ENCODE results near the gene GPR4. TPM values are rescaled to one million over a fixed set of nuclear protein-coding genes. Genes with fewer than 3 reads are reported as not detected.

The GPR4 gene
- polyA plus RNA-seq (2013, experiment 1 of 2) = 0.04 TPM
- 0.06 TPM for polyA plus RNA-seq (2013, experiment 2 of 2)

- no peak within 1 kb of the TSS for H4K8ac ChIP-seq (ENCODE audit: low read depth, low read length)
- peaks cover 0 to 1% of the 10 kb centered on the region in 2 donors for H3K9me3 ChIP-seq (replicated peaks in 1 of 2; ENCODE audit: control insufficient read depth in 2 of 2, insufficient read depth in 1 of 2, low read depth in 1 of 2, low read length in 2 of 2)
- DNase-seq (ENCODE audit: low spot score) = no peak
These were observed at the start of gene GPR4 for GRCh38 chr19:45601524-45602374. TSS of gene GPR4 (minus strand) at chr19:45602212. CDS start at chr19:45591866, 10,346 bp downstream.

GRCh38 chr19:45650722-45651121 is 48.7 kb upstream of the GPR4 start:
- no peaks in the 10 kb centered on the region for H3K27me3 ChIP-seq (ENCODE audit: control insufficient read depth in 3 of 3, insufficient read depth in 3 of 3, low read depth in 1 of 3, low read length in 3 of 3)
- peaks cover 0 to 2% of the 10 kb centered on the region in 2 donors for H3K4me1 ChIP-seq (ENCODE audit: control insufficient read depth in 2 of 2, insufficient read depth in 1 of 2, low read depth in 1 of 2, low read length in 2 of 2)
- no peak overlapping the region for H3K4me2 ChIP-seq (ENCODE audit: insufficient read depth, low read length, poor library complexity, severe bottlenecking)
- H3K36me3 ChIP-seq (replicated peaks in 1 of 2; ENCODE audit: control insufficient read depth in 2 of 2, insufficient read depth in 2 of 2, low read length in 2 of 2) = no peaks in the 10 kb centered on the region
- no peak overlapping the region for H3K27ac ChIP-seq (replicated peaks; ENCODE audit: low read length)
- H3K14ac ChIP-seq (ENCODE audit: low read length) = no peak overlapping the region
- no peak overlapping the region for H3K4me3 ChIP-seq (ENCODE audit: low read length in 2 of 2)
- H4K8ac ChIP-seq (ENCODE audit: low read depth, low read length) = no peak overlapping the region
- no peaks in the 10 kb centered on the region for H3K79me1 ChIP-seq (ENCODE audit: low read depth, low read length)
- no peak overlapping the region for H2AFZ ChIP-seq (ENCODE audit: low read length)
- H2BK12ac ChIP-seq (ENCODE audit: low read length) = no peak overlapping the region
- no peak overlapping the region for H2BK120ac ChIP-seq (ENCODE audit: low read depth, low read length)
- H3K23ac ChIP-seq (ENCODE audit: low read depth, low read length, poor library complexity) = no peak overlapping the region
- no peak overlapping the region for H3K4ac ChIP-seq (ENCODE audit: low read length)
- H3K9me3 ChIP-seq (replicated peaks in 1 of 2; ENCODE audit: control insufficient read depth in 2 of 2, insufficient read depth in 1 of 2, low read depth in 1 of 2, low read length in 2 of 2) = peaks cover 0 to 3% of the 10 kb centered on the region in 2 donors
- no peak overlapping the region for H3K9ac ChIP-seq (ENCODE audit: low read depth, low read length, poor library complexity)
- DNase-seq (ENCODE audit: low spot score) = no peak
- no peak overlapping the region for H4K91ac ChIP-seq (ENCODE audit: low read depth, low read length, poor library complexity)
- H3K18ac ChIP-seq (ENCODE audit: low read length) = no peak overlapping the region
- H2AK5ac ChIP-seq (ENCODE audit: low read depth, low read length) = no peak overlapping the region
- no peak overlapping the region for H2BK15ac ChIP-seq (ENCODE audit: low read length)
- H2BK5ac ChIP-seq (ENCODE audit: low read length) = no peak overlapping the region
- no CpG with 5 or more reads among the region's 3 CpGs for WGBS, 2 donors (ENCODE audit: extremely low coverage in 2 of 2, insufficient read length in 2 of 2, insufficient replicate concordance in 1 of 2)

More at GRCh38 chr19:45601524-45602374, at the start of gene GPR4:
- no peak within 1 kb of the TSS for H2BK5ac ChIP-seq (ENCODE audit: low read length)
- H3K4me1 ChIP-seq (ENCODE audit: control insufficient read depth in 2 of 2, insufficient read depth in 1 of 2, low read depth in 1 of 2, low read length in 2 of 2) = peaks cover 0 to 12% of the 10 kb centered on the region in 2 donors
- H2BK15ac ChIP-seq (ENCODE audit: low read length) = peak within 1 kb of the TSS; percentile 37
- peak within 1 kb of the TSS in 1 of 2 donors; percentile 50 for H3K4me3 ChIP-seq (ENCODE audit: low read length in 2 of 2)
- peak within 1 kb of the TSS; percentile 80 for H3K18ac ChIP-seq (ENCODE audit: low read length)
- no CpG with 5 or more reads among the region's 52 CpGs for WGBS, 2 donors (ENCODE audit: extremely low coverage in 2 of 2, insufficient read length in 2 of 2, insufficient replicate concordance in 1 of 2)
- peak within 1 kb of the TSS; percentile 18 for H3K4me2 ChIP-seq (ENCODE audit: insufficient read depth, low read length, poor library complexity, severe bottlenecking)
- peak within 1 kb of the TSS; percentile 47 for H2AFZ ChIP-seq (ENCODE audit: low read length)
- peaks cover 32 to 65% (median 60%) of the 10 kb centered on the region in 3 experiments for H3K27me3 ChIP-seq (ENCODE audit: control insufficient read depth in 3 of 3, insufficient read depth in 3 of 3, low read depth in 1 of 3, low read length in 3 of 3)
- H4K91ac ChIP-seq (ENCODE audit: low read depth, low read length, poor library complexity) = no peak within 1 kb of the TSS
- no peak within 1 kb of the TSS for H3K27ac ChIP-seq (replicated peaks; ENCODE audit: low read length)
- H3K14ac ChIP-seq (ENCODE audit: low read length) = no peak within 1 kb of the TSS
- no peak within 1 kb of the TSS for H3K9ac ChIP-seq (ENCODE audit: low read depth, low read length, poor library complexity)
- H2BK12ac ChIP-seq (ENCODE audit: low read length) = no peak within 1 kb of the TSS
- H3K36me3 ChIP-seq (replicated peaks in 1 of 2; ENCODE audit: control insufficient read depth in 2 of 2, insufficient read depth in 2 of 2, low read length in 2 of 2) = no peaks in the 10 kb centered on the region
- no peaks in the 10 kb centered on the region for H3K79me1 ChIP-seq (ENCODE audit: low read depth, low read length)
- no peak within 1 kb of the TSS for H2AK5ac ChIP-seq (ENCODE audit: low read depth, low read length)
- peak within 1 kb of the TSS; percentile 73 for H3K23ac ChIP-seq (ENCODE audit: low read depth, low read length, poor library complexity)
- H3K4ac ChIP-seq (ENCODE audit: low read length) = no peak within 1 kb of the TSS
- no peak within 1 kb of the TSS for H2BK120ac ChIP-seq (ENCODE audit: low read depth, low read length)

GRCh38 chr19:45646345-45646698 is 44.3 kb upstream of the GPR4 start:
- no peaks in the 10 kb centered on the region for H3K9me3 ChIP-seq (replicated peaks in 1 of 2; ENCODE audit: control insufficient read depth in 2 of 2, insufficient read depth in 1 of 2, low read depth in 1 of 2, low read length in 2 of 2)
- H3K79me1 ChIP-seq (ENCODE audit: low read depth, low read length) = no peaks in the 10 kb centered on the region
- peaks cover 0 to 19% (median 6%) of the 10 kb centered on the region in 3 experiments for H3K27me3 ChIP-seq (ENCODE audit: control insufficient read depth in 3 of 3, insufficient read depth in 3 of 3, low read depth in 1 of 3, low read length in 3 of 3)
- H3K18ac ChIP-seq (ENCODE audit: low read length) = no peak overlapping the region
- H4K8ac ChIP-seq (ENCODE audit: low read depth, low read length) = no peak overlapping the region
- H3K4me3 ChIP-seq (ENCODE audit: low read length in 2 of 2) = no peak overlapping the region
- H3K9ac ChIP-seq (ENCODE audit: low read depth, low read length, poor library complexity) = no peak overlapping the region
- no peak overlapping the region for H2BK5ac ChIP-seq (ENCODE audit: low read length)
- WGBS, 2 donors (ENCODE audit: extremely low coverage in 2 of 2, insufficient read length in 2 of 2, insufficient replicate concordance in 1 of 2) = no CpG with 5 or more reads among the region's 9 CpGs
- no peak overlapping the region for H2AK5ac ChIP-seq (ENCODE audit: low read depth, low read length)
- H3K4me1 ChIP-seq (ENCODE audit: control insufficient read depth in 2 of 2, insufficient read depth in 1 of 2, low read depth in 1 of 2, low read length in 2 of 2) = peaks cover 7 to 15% of the 10 kb centered on the region in 2 donors
- H3K23ac ChIP-seq (ENCODE audit: low read depth, low read length, poor library complexity) = no peak overlapping the region
- no peaks in the 10 kb centered on the region for H3K36me3 ChIP-seq (replicated peaks in 1 of 2; ENCODE audit: control insufficient read depth in 2 of 2, insufficient read depth in 2 of 2, low read length in 2 of 2)
- peak overlapping the region; percentile 57 for H3K4me2 ChIP-seq (ENCODE audit: insufficient read depth, low read length, poor library complexity, severe bottlenecking)
- DNase-seq (ENCODE audit: low spot score) = no peak
- H2BK120ac ChIP-seq (ENCODE audit: low read depth, low read length) = no peak overlapping the region
- no peak overlapping the region for H2BK12ac ChIP-seq (ENCODE audit: low read length)
- H2BK15ac ChIP-seq (ENCODE audit: low read length) = no peak overlapping the region
- no peak overlapping the region for H3K4ac ChIP-seq (ENCODE audit: low read length)
- H4K91ac ChIP-seq (ENCODE audit: low read depth, low read length, poor library complexity) = no peak overlapping the region
- no peak overlapping the region for H3K14ac ChIP-seq (ENCODE audit: low read length)
- no peak overlapping the region for H3K27ac ChIP-seq (replicated peaks; ENCODE audit: low read length)
- H2AFZ ChIP-seq (ENCODE audit: low read length) = peak overlapping the region; percentile 83

DNA sequence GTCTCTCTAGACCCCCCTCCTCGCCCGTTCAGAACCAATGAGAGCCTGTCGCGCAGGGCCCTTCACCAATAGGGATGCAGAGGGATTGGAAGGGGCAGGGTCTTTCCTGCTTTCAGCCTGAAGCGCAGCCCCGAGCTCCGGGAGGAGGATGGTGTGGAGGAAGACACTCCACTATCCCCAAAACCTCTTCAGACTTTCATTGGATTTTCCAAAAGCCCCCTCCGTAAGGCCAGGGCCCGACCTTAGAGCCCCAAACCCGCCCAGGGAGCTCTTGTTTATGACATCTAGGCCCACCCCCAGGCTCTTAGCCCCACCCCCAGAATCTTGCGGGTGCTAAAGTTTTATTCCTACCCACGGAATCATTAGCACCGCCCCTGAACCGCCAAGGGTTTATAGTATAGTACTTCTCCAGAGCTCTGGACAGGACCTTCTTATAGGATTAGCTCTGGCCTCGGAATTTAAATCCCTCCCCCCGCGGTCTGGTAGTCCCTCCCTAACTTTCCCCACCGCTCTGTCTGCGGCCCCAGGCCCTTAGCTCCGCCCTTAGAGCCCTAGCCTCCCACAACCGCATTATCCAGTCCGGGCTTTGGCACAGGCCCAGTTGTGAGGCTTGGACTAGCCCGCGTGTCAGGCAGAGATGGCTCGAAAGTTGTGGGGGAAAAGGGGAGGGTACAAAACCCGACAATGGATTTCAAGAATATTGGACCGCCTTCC is 43.8 kb upstream of the GPR4 start:
- H4K91ac ChIP-seq (ENCODE audit: low read depth, low read length, poor library complexity) = no peak overlapping the region
- no peak overlapping the region for H3K18ac ChIP-seq (ENCODE audit: low read length)
- peaks cover 0 to 19% (median 6%) of the 10 kb centered on the region in 3 experiments for H3K27me3 ChIP-seq (ENCODE audit: control insufficient read depth in 3 of 3, insufficient read depth in 3 of 3, low read depth in 1 of 3, low read length in 3 of 3)
- H2BK12ac ChIP-seq (ENCODE audit: low read length) = peak overlapping the region; percentile 10
- no CpG with 5 or more reads among the region's 27 CpGs for WGBS, 2 donors (ENCODE audit: extremely low coverage in 2 of 2, insufficient read length in 2 of 2, insufficient replicate concordance in 1 of 2)
- no peak overlapping the region for H3K27ac ChIP-seq (replicated peaks; ENCODE audit: low read length)
- no peak overlapping the region for H3K14ac ChIP-seq (ENCODE audit: low read length)
- H2BK15ac ChIP-seq (ENCODE audit: low read length) = no peak overlapping the region
- no peak overlapping the region for H2BK120ac ChIP-seq (ENCODE audit: low read depth, low read length)
- no peak overlapping the region for H3K23ac ChIP-seq (ENCODE audit: low read depth, low read length, poor library complexity)
- H3K4me3 ChIP-seq (ENCODE audit: low read length in 2 of 2) = peak overlapping the region; percentile 25 to 34
- peaks cover 7 to 19% of the 10 kb centered on the region in 2 donors for H3K4me1 ChIP-seq (ENCODE audit: control insufficient read depth in 2 of 2, insufficient read depth in 1 of 2, low read depth in 1 of 2, low read length in 2 of 2)
- H3K4ac ChIP-seq (ENCODE audit: low read length) = no peak overlapping the region
- DNase-seq (ENCODE audit: low spot score) = no peak
- H2AK5ac ChIP-seq (ENCODE audit: low read depth, low read length) = no peak overlapping the region
- peak overlapping the region; percentile 83 for H2AFZ ChIP-seq (ENCODE audit: low read length)
- H3K36me3 ChIP-seq (replicated peaks in 1 of 2; ENCODE audit: control insufficient read depth in 2 of 2, insufficient read depth in 2 of 2, low read length in 2 of 2) = no peaks in the 10 kb centered on the region
- no peak overlapping the region for H3K9ac ChIP-seq (ENCODE audit: low read depth, low read length, poor library complexity)
- no peaks in the 10 kb centered on the region for H3K79me1 ChIP-seq (ENCODE audit: low read depth, low read length)
- no peak overlapping the region for H2BK5ac ChIP-seq (ENCODE audit: low read length)
- H4K8ac ChIP-seq (ENCODE audit: low read depth, low read length) = no peak overlapping the region
- H3K9me3 ChIP-seq (replicated peaks in 1 of 2; ENCODE audit: control insufficient read depth in 2 of 2, insufficient read depth in 1 of 2, low read depth in 1 of 2, low read length in 2 of 2) = no peaks in the 10 kb centered on the region
- H3K4me2 ChIP-seq (ENCODE audit: insufficient read depth, low read length, poor library complexity, severe bottlenecking) = peak overlapping the region; percentile 57

All from neuronal stem cell (in vitro differentiated cells).